ENCODE results near the gene PPIF.

GRCh38 chr10:79353726-79354125 lies 6.5 kb downstream of the PPIF start:
- TF ChIP-seq EZH2 (IDR thresholded peaks at IDR 0.05; ENCODE audit: borderline replicate concordance, low read depth, low read length, poor library complexity, severe bottlenecking) (no peak), CTCF (conservative IDR thresholded peaks at IDR 0.05; ENCODE audit: low read depth, low read length) (no peak)

Data from A673 (cell line).